ENCODE results near the gene GMCL1.

GMCL1 gene

DNA sequence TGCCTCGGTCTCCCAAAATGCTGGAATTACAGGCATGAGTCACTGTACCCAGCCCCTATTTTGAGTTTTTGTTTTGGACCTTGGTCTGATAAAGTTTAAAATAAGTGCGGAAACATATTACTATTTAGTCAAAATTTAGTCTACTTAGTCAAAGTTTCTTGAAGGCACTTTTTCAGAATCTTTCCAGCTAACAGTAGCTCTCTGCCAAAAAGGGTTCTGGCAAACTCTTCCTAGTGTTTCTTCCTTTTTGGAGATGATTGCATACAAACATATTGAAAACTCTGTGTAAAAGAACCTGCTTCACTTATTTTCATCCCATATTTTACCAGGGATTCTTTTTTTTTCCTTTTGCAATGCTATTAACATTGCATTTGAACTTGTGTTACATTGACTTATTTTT, 28.8 kb downstream of the GMCL1 start:
- TF ChIP-seq GATA3 (IDR thresholded peaks at IDR 0.05; ENCODE audit: low read depth, low read length): no peak
- no peak for TF ChIP-seq GATA2 (IDR thresholded peaks at IDR 0.05; ENCODE audit: low read depth, low read length)

DNA sequence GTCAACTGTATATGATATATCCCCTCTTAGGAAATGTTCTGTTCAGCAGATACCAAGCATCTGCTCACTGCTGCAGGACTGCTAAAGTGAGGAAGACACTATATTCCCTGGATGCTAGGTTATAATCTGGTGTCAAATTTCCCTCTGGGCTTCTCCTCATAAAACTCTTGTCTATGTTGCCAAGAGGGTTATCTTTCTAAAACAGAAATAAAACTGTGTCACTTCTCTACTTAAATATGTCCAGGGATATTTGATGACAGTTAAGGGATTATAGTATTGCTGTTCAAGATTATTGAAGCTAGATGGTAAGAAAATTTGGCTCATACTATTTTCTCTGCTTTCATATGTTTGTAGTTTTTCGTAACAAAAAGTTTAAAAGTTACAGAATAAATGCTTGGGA, 33.8 kb downstream of the GMCL1 start:
- TF ChIP-seq GATA3 (IDR thresholded peaks at IDR 0.05; ENCODE audit: low read depth, low read length) (no peak), GATA2 (IDR thresholded peaks at IDR 0.05; ENCODE audit: low read depth, low read length) (no peak)

DNA sequence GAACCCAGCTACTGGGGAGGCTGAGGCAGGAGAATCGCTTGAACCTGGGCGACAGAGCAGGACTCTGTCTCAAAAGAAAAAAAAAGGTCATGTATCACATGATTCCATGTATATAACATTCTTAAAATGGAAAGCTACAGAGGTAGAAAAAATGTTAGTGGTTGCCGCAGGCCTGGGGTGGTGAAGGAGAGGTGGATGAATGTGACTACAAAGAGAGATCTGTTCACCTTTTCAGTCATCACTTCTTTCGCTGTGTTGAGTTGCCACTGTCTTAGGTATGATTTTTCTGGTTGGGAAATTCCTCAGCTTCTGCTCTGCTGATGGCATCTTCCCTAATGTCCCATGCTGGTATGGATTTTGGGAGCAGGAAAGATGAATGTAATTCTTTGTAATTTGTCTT, 59.0 kb downstream of the GMCL1 start:
- TF ChIP-seq GATA2 (IDR thresholded peaks at IDR 0.05; ENCODE audit: low read depth, low read length) (no peak), GATA3 (IDR thresholded peaks at IDR 0.05; ENCODE audit: low read depth, low read length) (no peak)

DNA sequence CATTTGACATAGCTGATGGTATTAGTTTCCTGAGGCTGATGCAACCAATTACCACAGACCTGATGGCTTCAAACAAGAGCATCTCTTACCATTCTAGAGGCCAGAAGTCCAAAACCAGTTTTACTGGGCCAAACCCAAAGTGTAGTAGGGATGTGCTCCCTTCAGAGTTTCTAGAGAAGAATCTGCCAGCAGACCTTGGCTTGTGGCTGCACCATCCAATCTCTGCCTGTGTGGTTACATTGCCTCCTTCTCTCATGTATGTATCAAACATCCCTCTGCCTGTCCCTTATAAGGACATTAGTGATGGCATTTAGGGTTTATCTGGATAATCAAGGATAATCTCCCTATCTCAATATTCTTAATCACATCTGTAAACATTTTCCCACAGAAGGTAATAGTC, 59.8 kb downstream of the GMCL1 start:
- no peak for TF ChIP-seq GATA2 (IDR thresholded peaks at IDR 0.05; ENCODE audit: low read depth, low read length)
- no peak for TF ChIP-seq GATA3 (IDR thresholded peaks at IDR 0.05; ENCODE audit: low read depth, low read length)

DNA sequence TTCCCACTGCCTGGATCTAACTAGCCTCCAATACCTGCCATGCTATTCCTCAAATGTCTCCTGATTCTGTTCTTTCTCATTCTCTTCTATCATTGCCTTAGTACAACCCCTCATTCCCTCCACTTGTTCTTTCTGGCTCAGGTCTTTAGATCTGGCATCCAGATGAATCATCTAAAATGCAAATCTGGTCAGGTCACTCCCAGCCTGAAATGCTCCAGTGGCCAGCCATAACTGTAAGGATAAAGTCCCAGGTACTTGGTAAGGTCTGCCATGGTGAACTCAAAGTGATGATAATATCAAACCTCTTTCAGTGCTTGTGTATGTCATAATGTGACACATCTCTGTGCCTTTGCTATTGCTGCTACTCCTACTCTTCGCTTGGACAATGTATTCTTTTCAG, 61.4 kb downstream of the GMCL1 start:
- no peak for TF ChIP-seq GATA3 (IDR thresholded peaks at IDR 0.05; ENCODE audit: low read depth, low read length)
- TF ChIP-seq GATA2 (IDR thresholded peaks at IDR 0.05; ENCODE audit: low read depth, low read length): no peak

DNA sequence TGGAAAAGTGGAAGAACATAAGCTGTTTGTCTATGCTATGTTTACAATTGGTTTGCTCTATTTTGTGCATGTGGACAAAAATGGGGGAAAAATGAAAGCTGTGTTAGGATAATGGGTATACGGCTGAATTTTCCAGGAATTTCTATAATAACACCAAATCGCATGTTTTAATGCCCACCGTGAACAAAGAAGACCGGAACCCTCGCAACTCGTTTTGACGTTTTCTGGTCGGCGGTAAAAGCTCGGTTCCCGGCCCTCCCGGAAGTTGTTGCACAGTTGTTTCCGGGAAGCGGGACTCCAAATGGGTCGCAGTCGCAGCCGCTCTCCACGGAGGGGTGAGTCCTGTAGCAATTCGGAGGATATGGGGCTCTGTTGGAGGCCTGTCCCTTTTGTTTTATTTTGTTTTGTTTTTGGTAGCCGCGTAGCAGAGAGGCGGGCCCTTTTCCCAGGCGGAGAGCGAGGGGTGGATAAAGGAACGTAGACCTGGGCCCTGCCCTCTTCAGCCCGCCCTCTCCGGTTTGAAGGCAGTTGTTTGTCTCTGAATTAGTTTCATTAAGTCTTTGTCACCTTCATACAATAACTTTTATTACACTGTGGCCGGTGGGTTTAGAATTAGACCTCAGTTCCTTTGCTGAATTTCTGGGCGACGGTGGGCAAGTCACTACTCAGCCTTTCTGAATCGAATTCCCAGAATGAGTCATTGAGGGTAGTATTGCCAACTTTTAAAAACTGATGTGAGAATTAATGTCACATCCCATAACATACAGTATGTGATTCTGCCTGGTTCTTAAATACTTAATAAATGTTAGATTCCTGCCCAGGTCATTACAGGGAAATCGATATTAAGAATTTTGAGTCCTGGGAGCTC, 64.5 kb downstream of the GMCL1 start, which contains the start of gene SNRNP27:
SNRNP27 (plus strand) TSS at position 273 of the 868 bp plus-strand sequence; CDS start at position 302, 29 bp downstream.
- no peak for TF ChIP-seq GATA2 (IDR thresholded peaks at IDR 0.05; ENCODE audit: low read depth, low read length)
- no peak for TF ChIP-seq GATA3 (IDR thresholded peaks at IDR 0.05; ENCODE audit: low read depth, low read length)

DNA sequence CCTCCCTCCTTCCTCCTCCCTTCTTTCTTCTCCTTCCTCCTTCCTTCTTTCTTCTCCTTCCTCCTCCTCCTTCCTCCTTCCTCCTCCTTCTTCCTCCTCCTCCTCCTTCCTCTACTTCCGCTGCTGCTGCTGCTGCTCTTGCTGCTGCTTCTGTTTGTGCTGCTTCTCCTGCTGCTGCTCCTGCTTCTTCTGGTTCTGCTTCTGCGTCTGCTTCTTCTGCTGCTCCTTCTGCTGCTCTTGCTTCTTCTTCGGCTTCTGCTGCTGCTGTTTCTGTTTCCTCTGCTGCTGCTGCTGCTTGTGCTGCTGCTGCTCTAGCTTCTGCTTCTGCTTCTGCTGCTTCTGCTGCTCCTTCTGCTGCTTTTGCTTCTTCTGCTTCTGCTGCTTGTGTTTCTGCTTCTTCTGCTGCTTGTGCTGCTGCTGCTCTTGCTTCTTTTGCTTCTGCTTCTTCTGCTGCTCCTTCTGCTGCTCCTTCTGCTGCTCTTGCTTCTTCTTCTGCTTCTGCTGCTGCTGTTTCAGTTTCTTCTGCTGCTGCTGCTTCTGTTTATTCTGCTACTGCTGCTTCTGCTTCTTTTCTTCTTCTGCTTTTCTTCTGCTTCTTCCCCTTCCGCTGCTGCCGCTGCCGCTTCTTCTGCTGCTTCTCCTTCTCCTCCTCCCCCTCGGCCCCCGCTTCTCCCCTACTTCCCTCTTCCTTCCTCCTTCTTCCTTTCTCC, 72.9 kb downstream of the GMCL1 start:
- no peak for TF ChIP-seq GATA3 (IDR thresholded peaks at IDR 0.05; ENCODE audit: low read depth, low read length)
- no peak for TF ChIP-seq GATA2 (IDR thresholded peaks at IDR 0.05; ENCODE audit: low read depth, low read length)

DNA sequence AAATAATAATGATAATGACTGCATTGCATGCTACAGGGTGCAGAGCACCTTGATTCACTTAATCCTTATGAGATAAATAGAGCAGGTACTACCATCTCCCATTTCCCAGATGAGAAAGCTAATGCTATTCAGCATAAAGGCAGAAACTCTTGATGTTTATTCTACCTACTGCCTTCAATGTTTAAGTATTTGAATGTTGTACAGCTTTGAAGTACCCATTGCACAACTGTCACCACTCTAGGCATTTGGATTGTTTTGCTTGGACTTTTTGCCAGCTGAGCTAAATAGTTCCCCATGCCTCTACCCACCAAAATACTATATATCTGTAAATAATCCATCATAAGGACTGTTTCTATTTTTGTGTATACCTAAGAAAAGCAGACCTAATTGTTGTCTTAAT, 77.8 kb downstream of the GMCL1 start:
- TF ChIP-seq GATA2 (IDR thresholded peaks at IDR 0.05; ENCODE audit: low read depth, low read length): no peak
- no peak for TF ChIP-seq GATA3 (IDR thresholded peaks at IDR 0.05; ENCODE audit: low read depth, low read length)

DNA sequence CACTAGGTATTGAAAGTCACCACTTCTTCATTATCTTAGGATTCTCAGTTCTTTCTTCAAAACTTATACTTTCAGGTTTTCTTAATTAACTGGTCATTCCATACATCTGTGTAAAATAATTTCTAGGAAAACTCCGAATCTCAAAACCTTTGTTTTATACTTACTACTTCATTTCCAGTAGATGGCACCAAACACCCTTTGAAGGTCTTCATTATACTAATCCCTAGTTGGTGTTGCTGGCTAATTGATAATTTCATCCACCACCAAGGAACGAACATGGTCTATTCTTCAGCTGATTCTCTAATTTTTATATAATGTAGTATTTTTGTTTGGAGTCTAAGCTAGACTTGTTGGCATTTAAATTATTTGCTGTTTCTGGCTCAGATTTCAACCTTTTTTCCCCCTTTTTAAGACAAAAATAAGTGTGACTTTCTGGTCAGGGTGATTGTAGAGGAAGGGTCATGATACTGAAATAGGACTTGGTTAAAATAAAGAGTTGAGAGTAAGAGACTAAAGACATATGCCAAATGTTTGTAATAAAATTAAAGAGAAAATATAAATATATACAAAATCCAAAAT, 82.6 kb downstream of the GMCL1 start:
- TF ChIP-seq GATA2 (IDR thresholded peaks at IDR 0.05; ENCODE audit: low read depth, low read length): no peak
- no peak for TF ChIP-seq GATA3 (IDR thresholded peaks at IDR 0.05; ENCODE audit: low read depth, low read length)

DNA sequence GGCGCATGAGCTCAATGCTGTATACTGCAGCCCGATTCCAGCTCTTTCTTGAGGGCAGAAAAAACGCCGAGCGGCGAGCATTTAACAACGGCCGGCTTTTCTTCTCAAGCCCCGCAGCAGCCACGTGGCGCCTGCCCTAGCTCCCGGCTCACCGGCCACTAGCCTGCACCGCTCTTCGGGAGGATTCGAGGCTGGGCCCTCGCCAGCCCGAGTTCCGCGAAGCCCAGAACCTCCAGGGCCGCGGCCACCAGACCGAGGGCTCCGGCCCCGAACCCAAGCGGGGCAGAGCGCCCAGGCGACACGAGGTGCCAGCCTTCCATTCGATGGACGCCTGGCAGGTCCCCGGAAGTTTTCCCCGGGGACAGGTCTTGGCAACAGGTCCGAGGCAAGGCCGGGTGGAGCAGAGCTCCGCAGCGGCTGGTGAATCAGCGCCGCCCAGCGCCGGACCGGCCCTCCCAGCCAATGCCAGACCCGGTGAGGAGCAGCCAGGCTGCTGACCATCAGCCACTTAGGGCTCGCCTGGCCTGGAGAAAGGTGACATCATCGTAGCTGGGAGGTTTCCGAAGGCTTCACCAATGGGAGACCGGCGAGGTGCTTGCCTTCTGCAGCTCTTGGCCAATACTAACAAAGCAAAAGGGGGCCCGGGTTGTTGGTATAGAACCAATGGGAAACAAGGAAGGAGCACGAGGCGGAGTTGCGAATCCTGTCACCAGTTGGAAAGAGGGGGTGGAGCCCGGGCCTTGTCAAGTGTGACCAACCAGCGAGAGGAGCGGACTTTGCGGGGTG, 84.9 kb downstream of the GMCL1 start:
- no peak for TF ChIP-seq GATA2 (IDR thresholded peaks at IDR 0.05; ENCODE audit: low read depth, low read length)
- no peak for TF ChIP-seq GATA3 (IDR thresholded peaks at IDR 0.05; ENCODE audit: low read depth, low read length)

DNA sequence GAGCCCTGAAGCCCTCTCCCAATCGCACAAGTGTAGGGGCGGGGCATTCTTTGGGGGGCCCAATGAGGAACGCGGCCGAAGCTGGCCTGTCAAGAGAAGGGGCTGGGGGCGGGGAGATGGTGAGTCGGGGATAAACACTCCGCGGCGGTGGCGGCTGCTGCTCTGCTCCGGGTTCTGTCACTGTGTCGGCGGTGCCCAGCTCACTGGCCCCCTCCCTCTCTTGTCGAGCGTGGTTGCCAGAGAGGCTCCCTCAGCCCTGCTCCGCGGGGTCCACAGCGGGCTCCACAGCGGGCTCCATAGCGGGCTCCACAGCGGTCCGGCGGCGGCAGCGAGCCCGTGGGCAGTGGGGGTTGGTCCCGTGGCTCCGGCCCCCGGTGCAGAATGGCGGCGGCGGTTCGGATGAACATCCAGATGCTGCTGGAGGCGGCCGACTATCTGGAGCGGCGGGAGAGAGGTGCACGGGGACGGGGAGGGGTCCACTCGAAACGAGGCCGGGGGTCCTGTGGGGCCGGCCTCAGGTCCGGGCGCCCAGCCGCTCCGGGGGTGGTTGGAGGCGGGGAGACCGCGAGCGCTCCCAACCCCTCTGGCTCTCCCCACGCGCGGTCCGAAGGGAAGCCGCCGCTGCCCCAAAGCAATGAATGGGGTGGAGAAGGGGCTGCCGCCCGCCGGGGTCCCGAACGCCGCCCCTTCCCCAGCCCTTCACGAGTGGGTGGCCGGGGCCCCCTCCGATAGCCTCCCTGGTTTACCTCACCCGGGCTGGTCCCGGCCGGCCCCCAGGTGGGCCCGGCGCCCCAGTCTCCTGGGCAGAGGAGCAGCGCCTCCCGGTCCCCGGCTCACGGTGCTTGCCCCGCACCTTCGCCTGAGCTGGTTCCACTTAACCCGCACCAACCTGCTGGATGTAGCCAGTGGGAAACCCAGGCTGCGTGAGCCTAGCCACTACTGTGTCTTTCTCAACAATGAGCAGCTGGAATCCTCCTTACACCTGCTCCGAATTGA, 85.8 kb downstream of the GMCL1 start, which contains the start of gene MXD1:
MXD1 (plus strand) TSS at position 160 of the 996 bp plus-strand sequence; CDS start at position 382, 222 bp downstream.
- TF ChIP-seq GATA2 (IDR thresholded peaks at IDR 0.05; ENCODE audit: low read depth, low read length) (no peak), GATA3 (IDR thresholded peaks at IDR 0.05; ENCODE audit: low read depth, low read length) (no peak)

DNA sequence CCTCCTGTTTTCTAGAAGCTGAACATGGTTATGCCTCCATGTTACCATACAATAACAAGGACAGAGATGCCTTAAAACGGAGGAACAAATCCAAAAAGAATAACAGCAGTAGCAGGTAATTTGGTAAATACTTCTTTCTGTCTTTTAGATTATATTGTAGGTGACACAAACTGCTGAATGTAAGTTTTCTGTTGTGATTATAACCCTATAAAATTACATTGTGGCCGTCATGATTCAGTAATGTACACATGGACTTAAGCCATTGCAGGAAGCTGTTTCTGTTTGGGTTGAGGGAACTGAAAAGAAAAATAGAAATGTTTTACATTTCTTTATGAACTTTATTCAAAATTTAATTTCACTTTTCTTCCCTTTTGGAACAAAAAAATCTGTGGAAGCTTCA, 86.6 kb downstream of the GMCL1 start:
- TF ChIP-seq GATA2 (IDR thresholded peaks at IDR 0.05; ENCODE audit: low read depth, low read length) (no peak), GATA3 (IDR thresholded peaks at IDR 0.05; ENCODE audit: low read depth, low read length) (no peak)

DNA sequence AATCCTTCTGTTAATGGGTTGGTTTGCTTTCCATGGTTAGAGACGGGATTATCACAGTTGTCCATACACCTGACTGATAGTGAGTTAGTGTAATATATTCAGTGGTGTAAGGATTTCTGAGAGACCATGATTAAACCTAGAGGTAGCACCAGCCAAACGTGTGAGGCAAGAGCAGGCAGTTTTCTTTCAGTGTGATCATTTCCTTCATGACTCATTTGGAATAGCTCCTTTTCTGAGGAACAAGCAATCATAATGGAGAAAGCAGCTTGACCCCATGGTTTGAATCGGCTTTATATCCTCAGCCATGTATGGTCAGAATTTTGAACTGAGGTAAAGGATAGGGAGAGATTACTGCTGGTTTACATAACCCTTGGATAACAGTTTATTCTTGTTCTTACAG, 88.4 kb downstream of the GMCL1 start:
- TF ChIP-seq GATA2 (IDR thresholded peaks at IDR 0.05; ENCODE audit: low read depth, low read length) (no peak), GATA3 (IDR thresholded peaks at IDR 0.05; ENCODE audit: low read depth, low read length) (no peak)
